ENCODE results near the gene CTDNEP1.

Gene CTDNEP1

GRCh38 chr17:7233701-7234082, 17.8 kb downstream of the CTDNEP1 start:
- ATAC-seq, result peak; percentile 1
- peaks cover 39% of the 10 kb centered on the region for H3K36me3 Mint-ChIP-seq
- no peaks in the 10 kb centered on the region for H3K27me3 Mint-ChIP-seq
- peak overlapping the region; percentile 92 for H3K27ac Mint-ChIP-seq
- peaks cover 58% of the 10 kb centered on the region for H3K4me1 Mint-ChIP-seq
- peak overlapping the region; percentile 96 for H3K4me3 Mint-ChIP-seq
- H3K9me3 Mint-ChIP-seq, result no peaks in the 10 kb centered on the region

GRCh38 chr17:7232114-7232513, 19.4 kb downstream of the CTDNEP1 start:
- no peaks in the 10 kb centered on the region for H3K27me3 Mint-ChIP-seq
- ATAC-seq, result no peak
- H3K27ac Mint-ChIP-seq, result no peak overlapping the region
- H3K9me3 Mint-ChIP-seq, result no peaks in the 10 kb centered on the region
- peaks cover 53% of the 10 kb centered on the region for H3K36me3 Mint-ChIP-seq
- H3K4me1 Mint-ChIP-seq, result peaks cover 60% of the 10 kb centered on the region
- peak overlapping the region; percentile 96 for H3K4me3 Mint-ChIP-seq

- no peaks in the 10 kb centered on the region for H3K9me3 Mint-ChIP-seq
- H3K36me3 Mint-ChIP-seq, result peaks cover 34% of the 10 kb centered on the region
- H3K27me3 Mint-ChIP-seq, result no peaks in the 10 kb centered on the region
- no peak for ATAC-seq
- H3K4me3 Mint-ChIP-seq, result no peak overlapping the region
- H3K27ac Mint-ChIP-seq, result no peak overlapping the region
- H3K4me1 Mint-ChIP-seq, result peaks cover 35% of the 10 kb centered on the region
Measured at GRCh38 chr17:7229504-7229903, 22.0 kb downstream of the CTDNEP1 start.

GRCh38 chr17:7228920-7229319, 22.6 kb downstream of the CTDNEP1 start:
- peaks cover 35% of the 10 kb centered on the region for H3K4me1 Mint-ChIP-seq
- H3K27ac Mint-ChIP-seq, result no peak overlapping the region
- H3K27me3 Mint-ChIP-seq, result no peaks in the 10 kb centered on the region
- peaks cover 37% of the 10 kb centered on the region for H3K36me3 Mint-ChIP-seq
- no peak overlapping the region for H3K4me3 Mint-ChIP-seq
- no peak for ATAC-seq
- H3K9me3 Mint-ChIP-seq, result no peaks in the 10 kb centered on the region

- ATAC-seq, result no peak
- Mint-ChIP-seq H3K36me3 (peaks cover 40% of the 10 kb centered on the region), H3K27ac (no peak overlapping the region), H3K27me3 (no peaks in the 10 kb centered on the region), H3K9me3 (no peaks in the 10 kb centered on the region), H3K4me3 (no peak overlapping the region), H3K4me1 (peaks cover 16% of the 10 kb centered on the region)
Measured at GRCh38 chr17:7226721-7227710, 24.5 kb downstream of the CTDNEP1 start.

GRCh38 chr17:7225711-7226331, 25.7 kb downstream of the CTDNEP1 start:
- Mint-ChIP-seq H3K4me1 (peaks cover 16% of the 10 kb centered on the region), H3K36me3 (peaks cover 38% of the 10 kb centered on the region)

GRCh38 chr17:7224661-7225111, 26.8 kb downstream of the CTDNEP1 start:
- H3K9me3 Mint-ChIP-seq, result no peaks in the 10 kb centered on the region
- H3K27ac Mint-ChIP-seq, result no peak overlapping the region
- ATAC-seq, result no peak
- no peak overlapping the region for H3K4me3 Mint-ChIP-seq
- no peaks in the 10 kb centered on the region for H3K27me3 Mint-ChIP-seq
- peaks cover 22% of the 10 kb centered on the region for H3K4me1 Mint-ChIP-seq
- H3K36me3 Mint-ChIP-seq, result peaks cover 37% of the 10 kb centered on the region

More at GRCh38 chr17:7225711-7226331, 25.7 kb downstream of the CTDNEP1 start:
- no peaks in the 10 kb centered on the region for H3K9me3 Mint-ChIP-seq
- H3K4me3 Mint-ChIP-seq, result no peak overlapping the region
- no peaks in the 10 kb centered on the region for H3K27me3 Mint-ChIP-seq
- no peak overlapping the region for H3K27ac Mint-ChIP-seq
- ATAC-seq, result peak; percentile 9

GRCh38 chr17:7224110-7224509, 27.4 kb downstream of the CTDNEP1 start:
- Mint-ChIP-seq H3K4me3 (no peak overlapping the region), H3K4me1 (peaks cover 27% of the 10 kb centered on the region), H3K27ac (no peak overlapping the region), H3K27me3 (no peaks in the 10 kb centered on the region), H3K36me3 (peaks cover 31% of the 10 kb centered on the region), H3K9me3 (no peaks in the 10 kb centered on the region)
- no peak for ATAC-seq

- Mint-ChIP-seq H3K27ac (no peak overlapping the region), H3K4me1 (peaks cover 35% of the 10 kb centered on the region), H3K36me3 (peaks cover 25% of the 10 kb centered on the region), H3K27me3 (no peaks in the 10 kb centered on the region), H3K9me3 (no peaks in the 10 kb centered on the region), H3K4me3 (no peak overlapping the region)
- no peak for ATAC-seq
Measured at GRCh38 chr17:7223375-7223774, 28.2 kb downstream of the CTDNEP1 start.

GRCh38 chr17:7222972-7223292, 28.6 kb downstream of the CTDNEP1 start:
- no peak overlapping the region for H3K27ac Mint-ChIP-seq
- H3K9me3 Mint-ChIP-seq, result no peaks in the 10 kb centered on the region
- H3K4me1 Mint-ChIP-seq, result peaks cover 36% of the 10 kb centered on the region
- no peak overlapping the region for H3K4me3 Mint-ChIP-seq
- ATAC-seq, result no peak
- no peaks in the 10 kb centered on the region for H3K27me3 Mint-ChIP-seq
- peaks cover 20% of the 10 kb centered on the region for H3K36me3 Mint-ChIP-seq

GRCh38 chr17:7222093-7222971, 29.2 kb downstream of the CTDNEP1 start:
- Mint-ChIP-seq H3K4me3 (no peak overlapping the region), H3K36me3 (peaks cover 14% of the 10 kb centered on the region), H3K27ac (peak overlapping the region; percentile 85), H3K9me3 (no peaks in the 10 kb centered on the region), H3K4me1 (peaks cover 39% of the 10 kb centered on the region), H3K27me3 (no peaks in the 10 kb centered on the region)
- ATAC-seq, result no peak

- Mint-ChIP-seq H3K36me3 (peaks cover 9% of the 10 kb centered on the region), H3K4me1 (peaks cover 44% of the 10 kb centered on the region), H3K27me3 (no peaks in the 10 kb centered on the region), H3K4me3 (peak overlapping the region; percentile 91), H3K27ac (peak overlapping the region; percentile 85), H3K9me3 (no peaks in the 10 kb centered on the region)
- no peak for ATAC-seq
Measured at GRCh38 chr17:7221278-7222092, 30.0 kb downstream of the CTDNEP1 start.

GRCh38 chr17:7220593-7221277, 30.8 kb downstream of the CTDNEP1 start:
- Mint-ChIP-seq H3K9me3 (no peaks in the 10 kb centered on the region), H3K4me1 (peaks cover 51% of the 10 kb centered on the region), H3K36me3 (peaks cover 9% of the 10 kb centered on the region), H3K4me3 (peak overlapping the region; percentile 91), H3K27ac (peak overlapping the region; percentile 85), H3K27me3 (no peaks in the 10 kb centered on the region)
- peak; percentile 59 for ATAC-seq
